Measurements from ENCODE around the gene MAGIX. TPM values are rescaled to one million over a fixed set of nuclear protein-coding genes. Genes with fewer than 3 reads are reported as not detected.
"Not testable (repeated sequence)": the region's sequence is repeated elsewhere in the genome, so short reads cannot be mapped to it uniquely, and the experiment has no call there.

Gene MAGIX
- total and polyA plus RNA-seq, 7 experiments from 2014 or later: 0.38 to 2.6 (median 1.9) TPM

- H3K4me1 Mint-ChIP-seq; H3K4me3 ChIP-seq (ENCODE audit: low read length); H3K4me3 Mint-ChIP-seq; ATAC-seq; DNase-seq; H3K27ac ChIP-seq (ENCODE audit: low read depth, low read length); H3K4me1 ChIP-seq (ENCODE audit: control insufficient read depth in 2 of 2, insufficient read depth in 2 of 2, low read length in 2 of 2); H3K36me3 ChIP-seq (ENCODE audit: control insufficient read depth in 2 of 3, insufficient read depth in 3 of 3, low read length in 3 of 3); H3K27ac Mint-ChIP-seq; POLR2A ChIA-PET; H3K27me3 ChIP-seq (ENCODE audit: control insufficient read depth in 2 of 2, insufficient read depth in 2 of 2, low read length in 2 of 2); H3K27me3 Mint-ChIP-seq: not testable (repeated sequence)
- Mint-ChIP-seq H3K9me3 (peaks cover 0 to 27% (median 3%) of the 10 kb centered on the region in 11 donors), H3K36me3 (peaks cover 0 to 11% (median 6%) of the 10 kb centered on the region in 5 donors)
- CTCF ChIA-PET: interaction anchor here (1.2 kb wide), 1 partner anchor 22 kb away, joined by 3 read pairs; no protein-coding TSS in a partner anchor
- intact Hi-C loops (cut with micrococcal nuclease): loop anchor here in 1 of 2 donors (5.0 kb wide), 1 partner anchor 609 kb away; no protein-coding TSS in a partner anchor
- H3K9me3 ChIP-seq (ENCODE audit: control insufficient read depth in 2 of 3, low read length in 3 of 3): peaks cover 0 to 11% (median 0%) of the 10 kb centered on the region in 3 experiments
Observed at GRCh38 chrX:49143154-49143553, 19.4 kb upstream of the MAGIX start.

DNA sequence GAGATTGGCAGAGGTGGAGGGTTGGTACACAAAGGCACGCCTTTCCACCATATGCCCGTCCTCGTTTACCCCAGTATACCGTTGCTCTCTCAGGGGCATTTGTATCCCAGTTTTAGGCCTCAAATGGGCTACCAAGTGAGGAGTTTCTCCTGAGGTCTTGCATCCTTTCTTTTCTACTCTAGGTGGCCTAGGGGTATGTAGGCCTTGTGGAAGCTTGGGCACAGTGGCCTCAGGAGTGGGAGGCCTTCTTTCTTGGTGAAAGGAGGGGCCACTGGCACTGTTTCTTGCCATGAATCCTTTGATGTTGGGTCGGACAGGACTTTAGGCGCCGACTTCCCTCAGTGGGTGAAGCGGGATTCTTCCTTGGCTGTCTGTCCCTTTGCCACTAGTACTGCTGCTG is 15.3 kb upstream of the MAGIX start:
- Mint-ChIP-seq H3K27me3 (no peaks in the 10 kb centered on the region), H3K9me3 (peaks cover 0 to 2% (median 0%) of the 10 kb centered on the region in 11 donors), H3K4me1 (peaks cover 0 to 2% (median 0%) of the 10 kb centered on the region in 7 donors), H3K4me3 (no peak overlapping the region), H3K27ac (no peak overlapping the region), H3K36me3 (no peaks in the 10 kb centered on the region)
- no peak for ATAC-seq
- Histone ChIP-seq H3K9me3 (ENCODE audit: control insufficient read depth in 2 of 3, low read length in 3 of 3) (no peaks in the 10 kb centered on the region), H3K36me3 (ENCODE audit: control insufficient read depth in 2 of 3, insufficient read depth in 3 of 3, low read length in 3 of 3) (no peaks in the 10 kb centered on the region), H3K4me3 (ENCODE audit: low read length) (no peak overlapping the region), H3K4me1 (ENCODE audit: control insufficient read depth in 2 of 2, insufficient read depth in 2 of 2, low read length in 2 of 2) (no peaks in the 10 kb centered on the region), H3K27me3 (ENCODE audit: control insufficient read depth in 2 of 2, insufficient read depth in 2 of 2, low read length in 2 of 2) (no peaks in the 10 kb centered on the region), H3K27ac (ENCODE audit: low read depth, low read length) (no peak overlapping the region)
- POLR2A ChIA-PET: no interaction called here
- intact Hi-C loops (cut with micrococcal nuclease): no loop called here
- CTCF ChIA-PET: no interaction called here
- no peak for DNase-seq

DNA sequence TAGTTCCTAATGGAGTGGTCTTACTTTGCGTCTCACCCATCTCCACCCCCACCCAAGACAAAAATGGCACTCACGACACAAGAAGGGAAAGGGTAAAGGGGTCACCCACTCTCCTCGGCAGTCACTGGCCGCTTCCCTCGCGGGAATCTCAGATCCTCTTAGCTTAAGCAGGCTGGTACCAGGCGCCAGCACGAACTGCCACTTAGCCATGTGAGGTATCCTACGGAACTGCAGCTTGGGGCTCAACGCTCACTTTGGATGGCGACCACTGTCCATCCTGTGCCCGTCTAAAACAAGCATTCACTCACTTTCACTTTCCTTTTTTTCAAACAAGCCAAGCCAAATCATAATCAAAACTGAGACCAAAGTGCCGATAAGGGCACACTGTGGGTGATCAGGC is 14.6 kb upstream of the MAGIX start:
- no peaks in the 10 kb centered on the region for H3K9me3 ChIP-seq (ENCODE audit: control insufficient read depth in 2 of 3, low read length in 3 of 3)
- peaks cover 0 to 5% (median 0%) of the 10 kb centered on the region in 7 donors for H3K4me1 Mint-ChIP-seq
- no peak overlapping the region for H3K4me3 ChIP-seq (ENCODE audit: low read length)
- H3K4me3 Mint-ChIP-seq: no peak overlapping the region
- H3K27ac Mint-ChIP-seq: no peak overlapping the region
- no peaks in the 10 kb centered on the region for H3K36me3 ChIP-seq (ENCODE audit: control insufficient read depth in 2 of 3, insufficient read depth in 3 of 3, low read length in 3 of 3)
- DNase-seq: no peak
- H3K36me3 Mint-ChIP-seq: no peaks in the 10 kb centered on the region
- intact Hi-C loops (cut with micrococcal nuclease): no loop called here
- no peaks in the 10 kb centered on the region for H3K9me3 Mint-ChIP-seq
- no peak overlapping the region for H3K27ac ChIP-seq (ENCODE audit: low read depth, low read length)
- H3K4me1 ChIP-seq (ENCODE audit: control insufficient read depth in 2 of 2, insufficient read depth in 2 of 2, low read length in 2 of 2): no peaks in the 10 kb centered on the region
- H3K27me3 ChIP-seq (ENCODE audit: control insufficient read depth in 2 of 2, insufficient read depth in 2 of 2, low read length in 2 of 2): no peaks in the 10 kb centered on the region
- H3K27me3 Mint-ChIP-seq: no peaks in the 10 kb centered on the region
- CTCF ChIA-PET: no interaction called here
- POLR2A ChIA-PET: no interaction called here
- no peak for ATAC-seq

DNA sequence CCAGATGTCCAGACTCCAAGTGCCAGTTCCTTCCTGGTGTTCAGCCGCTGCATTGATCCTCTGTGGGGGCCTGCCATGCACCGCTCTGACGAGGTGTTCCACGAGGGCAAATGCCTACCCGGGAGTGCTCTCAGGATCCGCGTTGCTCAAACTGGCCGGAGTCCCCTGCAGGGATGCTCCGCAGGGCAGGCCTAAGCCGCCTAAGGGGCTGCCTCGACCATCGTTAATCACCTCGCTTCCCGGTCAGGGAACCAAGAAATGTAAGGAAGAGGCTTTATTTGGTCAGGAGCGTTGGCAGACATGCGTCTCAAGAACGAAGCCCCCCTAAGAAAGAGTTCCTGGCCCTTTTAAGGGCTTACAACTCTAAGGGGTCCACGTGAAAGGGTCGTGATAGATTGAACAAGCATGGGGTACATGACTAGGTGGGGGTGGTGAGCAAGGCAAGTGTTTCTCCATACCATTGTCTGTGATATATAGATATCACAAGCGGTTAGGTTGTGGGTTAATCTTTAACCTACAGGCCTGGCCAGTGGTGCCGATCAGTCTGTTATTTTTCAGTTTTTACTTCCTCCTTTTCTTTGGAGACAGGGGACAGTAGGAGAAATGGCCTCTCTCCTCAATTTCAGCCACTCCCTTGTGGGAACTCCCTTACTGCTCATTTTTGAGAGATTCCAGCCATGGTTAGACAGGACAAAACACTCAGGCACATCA is 14.0 kb upstream of the MAGIX start:
- POLR2A ChIA-PET; H3K36me3 Mint-ChIP-seq; H3K27me3 Mint-ChIP-seq; ATAC-seq; H3K27ac Mint-ChIP-seq; intact Hi-C loops (cut with micrococcal nuclease); DNase-seq; H3K36me3 ChIP-seq (ENCODE audit: control insufficient read depth in 2 of 3, insufficient read depth in 3 of 3, low read length in 3 of 3); H3K4me1 ChIP-seq (ENCODE audit: control insufficient read depth in 2 of 2, insufficient read depth in 2 of 2, low read length in 2 of 2); H3K9me3 Mint-ChIP-seq; CTCF ChIA-PET; H3K4me3 Mint-ChIP-seq; H3K4me3 ChIP-seq (ENCODE audit: low read length); H3K27ac ChIP-seq (ENCODE audit: low read depth, low read length); H3K27me3 ChIP-seq (ENCODE audit: control insufficient read depth in 2 of 2, insufficient read depth in 2 of 2, low read length in 2 of 2); H3K9me3 ChIP-seq (ENCODE audit: control insufficient read depth in 2 of 3, low read length in 3 of 3); H3K4me1 Mint-ChIP-seq: not testable (repeated sequence)

DNA sequence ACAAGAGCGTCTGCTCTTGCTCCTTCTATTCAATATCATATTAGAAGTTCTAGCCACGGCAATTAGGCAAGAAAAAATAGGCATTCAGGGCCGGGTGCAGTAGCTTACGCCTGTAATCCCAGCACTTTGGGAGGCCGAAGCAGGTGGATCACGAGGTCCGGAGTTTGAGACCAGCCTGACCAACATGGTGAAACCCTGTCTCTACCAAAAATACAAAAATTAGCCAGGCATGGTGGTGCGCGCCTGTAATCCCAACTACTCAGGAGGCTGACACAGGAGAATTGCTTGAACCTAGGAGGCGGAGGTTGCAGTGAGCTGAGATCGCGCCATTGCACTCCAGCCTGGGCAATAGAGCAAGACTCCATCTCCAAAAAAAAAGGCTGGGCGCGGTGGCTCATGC is 13.3 kb upstream of the MAGIX start:
- H3K4me1 Mint-ChIP-seq; DNase-seq; H3K4me3 Mint-ChIP-seq; H3K9me3 Mint-ChIP-seq; H3K4me3 ChIP-seq (ENCODE audit: low read length); H3K27ac ChIP-seq (ENCODE audit: low read depth, low read length); H3K36me3 Mint-ChIP-seq; H3K9me3 ChIP-seq (ENCODE audit: control insufficient read depth in 2 of 3, low read length in 3 of 3); H3K4me1 ChIP-seq (ENCODE audit: control insufficient read depth in 2 of 2, insufficient read depth in 2 of 2, low read length in 2 of 2); H3K27ac Mint-ChIP-seq; H3K27me3 Mint-ChIP-seq; ATAC-seq; H3K36me3 ChIP-seq (ENCODE audit: control insufficient read depth in 2 of 3, insufficient read depth in 3 of 3, low read length in 3 of 3); intact Hi-C loops (cut with micrococcal nuclease); CTCF ChIA-PET; H3K27me3 ChIP-seq (ENCODE audit: control insufficient read depth in 2 of 2, insufficient read depth in 2 of 2, low read length in 2 of 2): not testable (repeated sequence)
- POLR2A ChIA-PET: interaction anchor here (0.5 kb wide), 1 partner anchor 39 kb away, joined by 5 read pairs; no protein-coding TSS in a partner anchor

- no peak overlapping the region for H3K27ac ChIP-seq (ENCODE audit: low read depth, low read length)
- Mint-ChIP-seq H3K27ac (no peak overlapping the region), H3K9me3 (peaks cover 0 to 2% (median 0%) of the 10 kb centered on the region in 11 donors), H3K4me1 (peaks cover 7 to 21% (median 13%) of the 10 kb centered on the region in 7 donors), H3K36me3 (no peaks in the 10 kb centered on the region), H3K27me3 (no peaks in the 10 kb centered on the region), H3K4me3 (no peak overlapping the region)
- DNase-seq: no peak
- no peaks in the 10 kb centered on the region for H3K9me3 ChIP-seq (ENCODE audit: control insufficient read depth in 2 of 3, low read length in 3 of 3)
- no peak overlapping the region for H3K4me3 ChIP-seq (ENCODE audit: low read length)
- H3K27me3 ChIP-seq (ENCODE audit: control insufficient read depth in 2 of 2, insufficient read depth in 2 of 2, low read length in 2 of 2): no peaks in the 10 kb centered on the region
- H3K36me3 ChIP-seq (ENCODE audit: control insufficient read depth in 2 of 3, insufficient read depth in 3 of 3, low read length in 3 of 3): no peaks in the 10 kb centered on the region
- intact Hi-C loops (cut with micrococcal nuclease): no loop called here
- ChIA-PET POLR2A (interaction anchor here (0.6 kb wide), 1 partner anchor 114 kb away, joined by 3 read pairs; no protein-coding TSS in a partner anchor), CTCF (no interaction called here)
- H3K4me1 ChIP-seq (ENCODE audit: control insufficient read depth in 2 of 2, insufficient read depth in 2 of 2, low read length in 2 of 2): peaks cover 0 to 6% of the 10 kb centered on the region in 2 donors
- no peak for ATAC-seq
Observed at GRCh38 chrX:49153467-49153866, 9.1 kb upstream of the MAGIX start.

Measured in naive thymus-derived CD4-positive, alpha-beta T cell (primary cell).